Thymus (tissue), 11 donors: ENCODE results near the gene CUEDC1. TPM values are rescaled to one million over a fixed set of nuclear protein-coding genes. Genes with fewer than 3 reads are reported as not detected.

Experiments
- DNase-seq, 9 donors: peaks; one replicate each; pipeline ENCODE4 v3.0.0-alpha.2; 2013; ENCODE audit warnings: low spot score in 9 of 9, low read depth in 6 of 9, missing footprints in 1 of 9
- H3K27ac ChIP-seq, 2 donors: one replicate each; pipeline ENCODE4 v1.5.1; 2013; ENCODE audit warnings: control low read depth in 1 of 2, low read depth in 1 of 2, low read length in 1 of 2, mild to moderate bottlenecking in 1 of 2, moderate library complexity in 1 of 2
- H3K27me3 ChIP-seq, 2 donors: one replicate each; pipeline ENCODE4 v1.5.1; 2013; ENCODE audit warnings: low read length in 1 of 2; ENCODE audit not compliant: control insufficient read depth in 2 of 2, insufficient read depth in 1 of 2
- H3K36me3 ChIP-seq, 2 donors: one replicate each; pipeline ENCODE4 v1.5.1; 2013; ENCODE audit warnings: low read length in 1 of 2, mild to moderate bottlenecking in 1 of 2, moderate library complexity in 1 of 2; ENCODE audit not compliant: control insufficient read depth in 2 of 2, insufficient read depth in 2 of 2
- H3K4me1 ChIP-seq, 2 donors: one replicate each; pipeline ENCODE4 v1.5.1; 2013; ENCODE audit warnings: low read length in 2 of 2; ENCODE audit not compliant: control insufficient read depth in 2 of 2, insufficient read depth in 2 of 2
- H3K4me3 ChIP-seq, 2 donors: one replicate each; pipeline ENCODE4 v1.5.1; 2013; ENCODE audit warnings: low read length in 2 of 2, control low read depth in 1 of 2, mild to moderate bottlenecking in 1 of 2
- H3K9me3 ChIP-seq, 2 donors: one replicate each; pipeline ENCODE4 v1.5.1; 2013; ENCODE audit warnings: low read length in 1 of 2, mild to moderate bottlenecking in 1 of 2; ENCODE audit not compliant: control insufficient read depth in 2 of 2, insufficient read depth in 1 of 2
- WGBS: extraction: QIAGEN DNeasy Blood & Tissue Kit; methylation state at CpG from one replicate; pipeline ENCODE4 v1.1.7; 2013; 5-methylcytosine and 5-hydroxymethylcytosine counted together
- polyA plus RNA-seq: library from polyadenylated mRNA; stranded (reverse); fragments of 200-250 nt; gene quantifications from one replicate; pipeline ENCODE4 v1.2.3, GENCODE V29; 2013
- total RNA-seq: library from RNA; stranded (reverse); fragments of 120-200 nt; gene quantifications from one replicate; pipeline ENCODE4 v1.2.4, GENCODE V29; 2013
- donor health status: healthy.

CUEDC1 gene
- total and polyA plus RNA-seq, 2 donors: 3.1 to 19.3 TPM

DNA sequence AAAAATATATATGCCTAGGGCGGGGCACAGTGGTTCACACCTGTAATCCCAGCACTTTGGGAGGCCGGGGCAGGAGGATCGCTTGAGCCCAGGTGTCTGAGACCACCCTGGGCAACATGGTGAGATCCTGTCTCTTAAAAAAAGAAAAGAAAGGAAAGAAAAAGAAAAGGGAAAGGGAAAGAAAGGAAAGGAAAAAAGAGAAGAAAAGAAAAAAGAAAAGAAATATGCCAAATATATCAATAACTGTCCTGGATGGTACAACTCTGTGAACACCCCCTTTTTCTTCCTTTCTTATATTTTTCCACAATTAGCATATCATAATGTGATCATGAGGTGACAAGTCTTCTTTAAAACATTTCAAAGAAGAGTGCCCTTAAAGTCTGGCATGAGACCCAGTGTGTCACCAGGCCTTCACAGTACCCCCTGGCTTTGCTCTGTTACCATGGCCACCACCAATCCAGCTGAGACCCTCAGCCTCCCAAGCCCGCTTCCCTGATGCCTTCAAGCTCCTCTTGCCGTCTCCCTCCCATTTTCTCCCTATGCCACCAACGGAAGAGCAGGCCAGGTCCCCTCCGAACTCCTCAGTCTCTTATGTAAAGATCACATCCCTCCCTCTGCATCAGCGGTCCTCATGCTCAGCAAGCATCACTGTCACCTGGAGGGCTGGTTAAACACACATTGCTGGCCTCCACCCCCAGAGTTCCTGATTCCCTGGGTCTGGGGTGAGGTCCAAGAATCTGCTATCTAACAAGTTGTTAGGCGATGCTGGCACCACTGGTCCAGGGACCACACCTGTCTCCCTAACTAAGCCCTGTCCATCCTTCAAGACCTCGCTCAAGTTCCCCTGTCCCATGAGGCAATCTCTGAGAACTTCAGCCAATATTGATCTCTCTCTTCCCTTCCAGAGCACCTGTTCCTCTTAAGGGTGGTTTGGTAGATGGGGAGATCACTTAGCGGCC, 44.5 kb downstream of the CUEDC1 start:
- Histone ChIP-seq H3K4me1 (peaks cover 0 to 22% of the 10 kb centered on the region in 2 donors), H3K27me3 (no peaks in the 10 kb centered on the region), H3K36me3 (no peaks in the 10 kb centered on the region), H3K4me3 (no peak overlapping the region), H3K9me3 (no peaks in the 10 kb centered on the region), H3K27ac (no peak overlapping the region)
- WGBS: 98% methylated on average over 11 of the region's 11 CpGs
- no peak for DNase-seq

DNA sequence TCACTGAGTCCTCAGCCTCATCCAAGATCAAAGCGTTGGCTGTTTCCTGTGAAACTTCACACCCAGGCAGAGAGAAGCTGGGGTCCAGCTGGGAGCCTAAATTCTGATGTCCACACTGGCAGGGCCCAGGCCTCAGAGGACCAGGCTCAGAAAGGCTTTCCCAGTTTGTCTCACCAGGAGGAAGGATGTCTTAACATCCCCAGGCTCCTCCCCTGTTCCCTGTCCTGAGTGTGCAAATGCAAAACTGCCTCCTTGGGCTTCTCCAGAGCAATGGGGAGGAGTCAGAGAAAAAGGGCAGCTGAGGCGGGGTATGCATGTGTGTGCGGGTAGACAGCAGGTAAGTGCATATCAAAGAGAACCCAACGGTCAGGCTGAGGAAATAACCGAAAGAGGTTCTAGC, 45.7 kb downstream of the CUEDC1 start:
- H3K4me3 ChIP-seq: no peak overlapping the region
- H3K4me1 ChIP-seq: peaks cover 0 to 21% of the 10 kb centered on the region in 2 donors
- WGBS: 93% methylated on average over 5 of the region's 5 CpGs
- H3K36me3 ChIP-seq: no peaks in the 10 kb centered on the region
- no peaks in the 10 kb centered on the region for H3K9me3 ChIP-seq
- DNase-seq: no peak
- H3K27me3 ChIP-seq: no peaks in the 10 kb centered on the region
- H3K27ac ChIP-seq: no peak overlapping the region

DNA sequence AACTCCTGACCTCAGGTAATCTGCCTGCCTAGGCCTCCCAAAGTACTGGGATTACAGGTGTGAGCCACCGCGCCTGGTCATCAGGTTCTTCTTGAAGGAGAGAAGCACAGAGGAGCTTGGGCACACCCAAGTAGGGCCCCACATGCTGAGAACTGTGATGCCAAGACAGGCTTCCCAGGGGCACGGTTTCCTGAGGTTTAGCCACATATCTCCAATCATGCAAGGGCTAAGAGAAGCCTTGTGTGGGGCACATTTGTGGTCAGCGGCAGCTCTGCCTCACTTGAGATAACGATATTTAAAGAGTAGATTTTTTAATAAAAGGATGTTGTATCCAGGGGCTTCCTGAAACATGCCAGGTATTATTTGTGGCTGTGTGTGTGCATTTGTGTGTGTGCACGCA, 46.9 kb downstream of the CUEDC1 start:
- 38% methylated on average over 6 of the region's 6 CpGs for whole genome bisulfite sequencing
- no peak overlapping the region for H3K27ac ChIP-seq
- H3K4me1 ChIP-seq: peaks cover 0 to 22% of the 10 kb centered on the region in 2 donors

DNA sequence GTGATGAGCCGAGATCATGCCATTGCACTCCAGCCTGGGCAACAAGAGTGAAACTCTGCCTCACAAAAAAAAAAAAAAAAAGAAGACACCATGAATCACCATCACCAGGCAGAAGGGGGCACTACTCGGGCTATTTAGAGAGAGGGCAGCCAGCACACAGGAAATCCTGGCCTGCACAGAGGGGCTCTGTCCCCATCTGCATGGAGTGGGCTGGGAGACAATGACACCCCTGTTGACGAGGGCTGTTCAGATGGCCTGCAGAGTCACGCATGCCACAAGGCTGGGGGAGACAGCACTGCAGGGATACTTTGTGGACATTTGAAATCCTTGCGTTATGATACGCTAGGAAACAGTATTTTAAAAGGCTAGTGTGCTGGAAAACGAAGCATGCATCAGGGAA, 48.3 kb downstream of the CUEDC1 start:
- Histone ChIP-seq H3K27me3 (no peaks in the 10 kb centered on the region), H3K27ac (no peak overlapping the region), H3K4me1 (peaks cover 0 to 26% of the 10 kb centered on the region in 2 donors), H3K36me3 (no peaks in the 10 kb centered on the region), H3K9me3 (no peaks in the 10 kb centered on the region), H3K4me3 (no peak overlapping the region)
- no peak for DNase-seq
- WGBS: 95% methylated on average over 7 of the region's 7 CpGs

More for the DNA sequence above, 46.9 kb downstream of the CUEDC1 start:
- DNase-seq: no peak
- no peaks in the 10 kb centered on the region for H3K9me3 ChIP-seq
- no peaks in the 10 kb centered on the region for H3K36me3 ChIP-seq
- no peaks in the 10 kb centered on the region for H3K27me3 ChIP-seq
- H3K4me3 ChIP-seq: no peak overlapping the region

- Histone ChIP-seq H3K27ac (no peak overlapping the region), H3K9me3 (no peaks in the 10 kb centered on the region), H3K4me1 (peaks cover 0 to 33% of the 10 kb centered on the region in 2 donors), H3K27me3 (no peaks in the 10 kb centered on the region), H3K4me3 (no peak overlapping the region), H3K36me3 (no peaks in the 10 kb centered on the region)
- no peak for DNase-seq
These were observed 49.2 kb downstream of the CUEDC1 start for GRCh38 chr17:57905875-57906455.

GRCh38 chr17:57903961-57904360, 51.3 kb downstream of the CUEDC1 start:
- no peak overlapping the region for H3K4me3 ChIP-seq
- no peaks in the 10 kb centered on the region for H3K27me3 ChIP-seq
- H3K4me1 ChIP-seq: peaks cover 0 to 44% of the 10 kb centered on the region in 2 donors
- H3K27ac ChIP-seq: no peak overlapping the region
- no peak for DNase-seq
- no peaks in the 10 kb centered on the region for H3K9me3 ChIP-seq
- no peaks in the 10 kb centered on the region for H3K36me3 ChIP-seq
- 96% methylated on average over 7 of the region's 7 CpGs for WGBS

DNA sequence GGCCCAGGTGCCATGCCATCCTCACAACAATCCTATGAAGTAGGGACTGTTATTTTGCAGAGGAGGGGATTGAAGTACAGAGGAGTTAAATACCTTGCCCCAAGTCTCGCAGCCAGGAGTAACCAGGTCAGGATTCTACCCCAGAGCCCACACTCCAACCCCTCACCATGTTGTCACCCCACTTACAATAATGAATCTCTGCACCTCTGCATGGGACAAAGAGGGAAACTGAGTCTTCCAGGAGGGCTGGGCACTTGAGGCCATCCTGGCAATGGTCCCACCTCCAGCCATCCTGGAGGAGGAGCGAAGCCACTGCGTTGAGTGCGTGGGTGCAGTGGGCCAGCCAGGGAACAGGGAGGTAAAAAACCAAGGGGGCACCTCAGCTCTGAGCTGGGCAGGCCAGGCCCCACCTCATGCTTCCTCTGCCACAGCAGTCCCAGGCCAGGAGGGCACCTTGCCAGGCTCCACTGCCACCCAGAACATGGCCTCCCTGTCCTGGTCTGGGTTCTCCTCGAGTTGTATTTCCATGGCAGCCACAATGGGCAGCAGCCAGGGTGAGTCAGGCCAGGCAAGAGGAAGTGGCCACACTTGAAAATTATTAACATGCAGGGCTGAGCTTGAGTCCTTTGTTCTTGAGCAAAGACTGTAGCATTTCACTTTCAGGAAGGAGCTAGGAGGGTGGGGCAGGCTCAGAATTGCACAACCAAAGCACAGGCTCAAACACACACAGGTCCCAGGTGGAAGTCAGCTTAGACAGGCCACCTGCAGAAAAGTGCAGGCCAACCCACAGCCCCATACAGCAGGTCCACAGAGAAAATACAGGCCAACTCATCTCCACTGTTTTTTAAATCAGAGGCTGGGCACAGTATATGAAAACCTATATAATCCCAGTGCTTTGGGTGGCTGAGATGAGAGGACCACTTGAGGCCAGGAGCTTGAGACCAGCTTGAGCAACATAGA, 52.1 kb downstream of the CUEDC1 start:
- WGBS: 78% methylated on average over 5 of the region's 5 CpGs
- H3K27ac ChIP-seq: peak overlapping the region; percentile 47 to 80
- no peaks in the 10 kb centered on the region for H3K27me3 ChIP-seq
- H3K36me3 ChIP-seq: no peaks in the 10 kb centered on the region
- H3K4me1 ChIP-seq: peaks cover 0 to 52% of the 10 kb centered on the region in 2 donors
- H3K4me3 ChIP-seq: no peak overlapping the region
- peak in 1 of 9 donors; percentile 45 for DNase-seq
- H3K9me3 ChIP-seq: no peaks in the 10 kb centered on the region

DNA sequence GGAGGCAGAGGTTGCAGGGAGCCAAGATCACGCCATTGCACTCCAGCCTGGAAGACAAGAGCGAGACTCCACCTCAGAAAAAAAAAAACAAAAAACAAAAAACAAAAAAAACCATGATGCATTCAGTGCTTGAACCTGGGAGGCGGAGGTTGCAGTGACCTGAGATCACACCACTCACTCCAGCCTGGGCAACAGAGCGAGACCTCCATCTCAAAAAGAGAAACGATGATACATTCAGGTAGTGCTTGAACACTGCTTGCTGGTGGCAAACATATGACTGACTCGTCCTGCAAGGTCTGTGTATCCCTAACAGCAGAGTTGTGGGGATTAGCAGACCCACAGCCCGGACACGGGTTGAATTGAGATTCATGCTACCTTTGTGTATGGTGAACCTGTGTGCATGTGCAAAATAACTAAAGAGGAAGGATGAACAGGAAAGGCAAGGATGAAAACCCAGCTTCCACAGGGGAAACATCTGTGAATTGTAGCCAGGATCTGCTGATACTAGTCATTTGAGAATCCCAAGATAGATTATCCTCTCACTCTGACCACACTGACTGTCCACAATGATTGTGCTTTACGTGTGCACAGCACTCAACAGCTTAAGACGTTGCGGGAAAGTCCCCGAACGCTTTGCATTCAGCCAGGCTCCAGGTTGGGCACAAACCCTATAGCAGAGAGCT, 53.0 kb downstream of the CUEDC1 start:
- H3K4me3 ChIP-seq: no peak overlapping the region
- no peaks in the 10 kb centered on the region for H3K36me3 ChIP-seq
- DNase-seq: no peak
- H3K9me3 ChIP-seq: no peaks in the 10 kb centered on the region
- WGBS: 83% methylated on average over 13 of the region's 13 CpGs
- no peaks in the 10 kb centered on the region for H3K27me3 ChIP-seq
- peaks cover 0 to 53% of the 10 kb centered on the region in 2 donors for H3K4me1 ChIP-seq
- peak overlapping the region; percentile 8 to 35 for H3K27ac ChIP-seq
